GM10847 (cell line): ENCODE results near the gene ZNF565.

Source experiments
- POLR2A ChIP-seq: IDR thresholded peaks from 2 replicates; pipeline ENCODE4 v1.6.1; 2011; ENCODE audit not compliant: insufficient read length; ENCODE audit errors: extremely low read depth

ZNF565 gene

GRCh38 chr19:36169084-36169760 lies 45.2 kb downstream of the ZNF565 start:
- TF ChIP-seq POLR2A, result no peak

- TF ChIP-seq POLR2A, result no peak
Observed at GRCh38 chr19:36163813-36164212, 50.7 kb downstream of the ZNF565 start.

- no peak for TF ChIP-seq POLR2A
Observed at GRCh38 chr19:36160821-36161596, 53.5 kb downstream of the ZNF565 start.

GRCh38 chr19:36153126-36153525 lies 61.3 kb downstream of the ZNF565 start:
- no peak for TF ChIP-seq POLR2A

- TF ChIP-seq POLR2A, result no peak
Observed at GRCh38 chr19:36152352-36153091, 61.9 kb downstream of the ZNF565 start, which contains the start of gene COX7A1. TSS of gene COX7A1 (minus strand) at chr19:36152447. CDS start at chr19:36152407, 40 bp downstream.

- TF ChIP-seq POLR2A, result no peak
Observed at GRCh38 chr19:36152019-36152351, 62.5 kb downstream of the ZNF565 start.

GRCh38 chr19:36151144-36152018 lies 63.1 kb downstream of the ZNF565 start:
- TF ChIP-seq POLR2A, result no peak

- TF ChIP-seq POLR2A, result no peak
Observed at GRCh38 chr19:36150586-36150985, 63.9 kb downstream of the ZNF565 start.

- no peak for TF ChIP-seq POLR2A
Observed at GRCh38 chr19:36149673-36150406, 64.6 kb downstream of the ZNF565 start.

- TF ChIP-seq POLR2A, result no peak
Observed at GRCh38 chr19:36144624-36145023, 69.8 kb downstream of the ZNF565 start.

- no peak for TF ChIP-seq POLR2A
Observed at GRCh38 chr19:36142496-36142895, 72.0 kb downstream of the ZNF565 start.

GRCh38 chr19:36142046-36142445 lies 72.4 kb downstream of the ZNF565 start:
- no peak for TF ChIP-seq POLR2A

GRCh38 chr19:36141039-36141927 lies 73.2 kb downstream of the ZNF565 start:
- peak; percentile 12 for TF ChIP-seq POLR2A
